Hepatic stellate cell (primary cell): ENCODE measurements around the gene TMEM267.
"Not testable (repeated sequence)": the region's sequence is repeated elsewhere in the genome, so short reads cannot be mapped to it uniquely, and the experiment has no call there.

Experiments used
- DNase-seq: peaks from one replicate; pipeline ENCODE4 v3.0.0; 2011; ENCODE audit warnings: low spot score

The TMEM267 gene

DNA sequence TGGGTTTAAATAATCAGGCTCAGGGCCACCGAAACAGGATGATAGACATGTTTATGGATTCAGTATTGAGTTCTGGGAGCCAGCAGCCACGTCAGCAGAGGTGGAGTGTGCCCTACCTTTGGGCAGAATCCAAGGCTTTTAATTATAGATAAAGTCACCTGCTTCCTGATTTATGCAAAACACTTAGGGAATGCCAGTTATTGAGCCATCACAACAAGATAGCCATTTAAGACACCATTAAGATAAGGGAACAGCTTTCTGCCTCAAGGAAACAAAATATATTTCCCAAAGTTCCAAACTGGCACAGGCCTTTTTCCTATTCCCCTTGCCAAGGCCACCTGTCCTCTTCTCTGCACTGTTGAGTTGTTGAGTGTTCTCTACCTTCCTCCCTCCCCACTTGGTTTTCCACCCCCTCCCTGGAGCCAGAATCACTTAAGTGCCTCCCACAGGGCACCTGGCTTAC lies 73.8 kb downstream of the TMEM267 start:
- no peak for DNase-seq

GRCh38 chr5:43402524-43403066 lies 81.1 kb downstream of the TMEM267 start:
- DNase-seq, result not testable (repeated sequence)

DNA sequence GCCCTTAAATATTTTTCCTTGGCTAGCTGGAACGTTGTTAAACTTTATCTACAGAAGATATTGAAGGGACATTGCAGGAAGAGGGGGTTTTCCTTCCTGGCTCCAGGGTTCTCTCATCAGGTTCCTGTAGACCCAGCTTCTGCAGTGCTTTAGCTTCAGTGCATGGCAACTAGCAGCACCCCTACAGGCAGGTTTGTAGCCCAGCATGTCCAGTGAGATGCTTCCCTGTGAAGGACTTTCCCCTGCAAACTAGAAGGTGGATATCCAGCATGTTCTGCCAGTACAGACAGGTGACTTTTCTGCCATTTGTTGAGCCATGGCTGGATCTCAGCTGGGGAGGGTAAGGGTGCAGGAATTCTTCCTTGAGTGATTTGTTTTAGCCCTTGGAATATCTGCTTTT lies 81.8 kb downstream of the TMEM267 start:
- peak; percentile 17 for DNase-seq

- DNase-seq, result peak; percentile 21
Observed at GRCh38 chr5:43400082-43400481, 83.6 kb downstream of the TMEM267 start.

DNA sequence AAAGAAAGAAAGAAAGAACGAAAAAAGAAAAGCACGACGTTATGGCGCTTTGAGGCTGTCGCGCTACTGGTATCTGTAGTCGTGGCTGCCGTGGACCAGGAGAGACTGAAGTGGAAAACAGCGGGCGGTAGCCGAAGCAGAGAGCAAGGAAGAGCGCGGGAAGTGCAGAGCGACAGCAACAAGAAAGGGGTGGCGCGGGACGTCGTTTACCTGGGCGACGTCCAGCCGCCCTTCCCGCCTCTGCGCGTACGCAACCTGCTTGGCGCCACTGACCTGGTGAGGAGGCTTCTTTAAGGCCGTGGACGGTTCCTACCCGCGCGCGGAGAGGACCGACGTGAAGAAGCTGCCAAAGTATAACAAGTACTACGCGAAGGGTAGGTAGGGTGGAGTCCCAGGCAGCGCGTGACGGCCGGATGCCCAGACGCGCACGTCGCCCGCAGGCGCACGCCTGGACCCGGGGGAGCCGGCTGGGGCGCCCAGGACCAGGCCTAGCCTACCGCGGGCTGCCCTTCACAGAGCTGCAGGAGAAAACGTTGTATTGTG lies 86.8 kb downstream of the TMEM267 start:
- peak; percentile 26 for DNase-seq
